ENCODE results near the gene DCAF8L2.

GRCh38 chrX:27675493-27675892 is 85.3 kb downstream of the DCAF8L2 start:
- TF ChIP-seq EZH2phosphoT487 (IDR thresholded peaks at IDR 0.05; ENCODE audit: insufficient read depth, low read depth) (no peak), EZH2 (IDR thresholded peaks at IDR 0.05; ENCODE audit: insufficient read depth, poor library complexity, severe bottlenecking) (no peak)
